Neural cell (in vitro differentiated cells): ENCODE results near the gene EN1. TPM values are rescaled to one million over a fixed set of nuclear protein-coding genes. Genes with fewer than 3 reads are reported as not detected.

ENCODE experiments used
- H2AFZ ChIP-seq: fragments of 200-600, 300-800 bp; sonication (generic), shearing (Covaris generic); 2 replicates; pipeline ENCODE4 v1.6.0; 2014; ENCODE audit warnings: low read depth, mild to moderate bottlenecking, antibody characterized with exemption, low read length, moderate library complexity
- H3F3A ChIP-seq: fragments of 200-600 bp; shearing (Covaris generic); 2 replicates; pipeline ENCODE4 v1.6.1; 2016; ENCODE audit warnings: mild to moderate bottlenecking, moderate library complexity, mixed read lengths, antibody characterized with exemption, low read length; ENCODE audit not compliant: insufficient read depth, poor library complexity, severe bottlenecking
- H3K27ac ChIP-seq: fragments of 200-600, 300-800 bp; sonication (generic), shearing (Covaris generic); 2 replicates; pipeline ENCODE4 v1.5.1; 2014; ENCODE audit warnings: mild to moderate bottlenecking, low read length, moderate library complexity
- H3K27me3 ChIP-seq: fragments of 300-800, 200-600 bp; sonication (generic), shearing (Covaris generic); 2 replicates; pipeline ENCODE4 v1.6.0; 2014; ENCODE audit warnings: mild to moderate bottlenecking, low read depth, low read length, moderate library complexity; ENCODE audit not compliant: insufficient read depth
- H3K36me3 ChIP-seq: fragments of 300-800, 200-600 bp; sonication (generic), shearing (Covaris generic); 2 replicates; pipeline ENCODE4 v1.5.1; 2014; ENCODE audit warnings: mild to moderate bottlenecking, antibody characterized with exemption, low read length, moderate library complexity; ENCODE audit not compliant: insufficient read depth
- H3K4me2 ChIP-seq: fragments of 300-800, 200-600 bp; sonication (generic), shearing (Covaris generic); 2 replicates; pipeline ENCODE4 v1.6.0; 2014; ENCODE audit warnings: mild to moderate bottlenecking, low read length
- H3K4me3 ChIP-seq: fragments of 300-800, 200-600 bp; sonication (generic), shearing (Covaris generic); 2 replicates; pipeline ENCODE4 v1.5.1; 2014; ENCODE audit warnings: mild to moderate bottlenecking, low read length, moderate library complexity
- H3K79me2 ChIP-seq: fragments of 200-600 bp; shearing (Covaris generic); replicated peaks from 2 replicates; pipeline ENCODE4 v1.6.0; 2014; ENCODE audit warnings: mild to moderate bottlenecking, low read length, moderate library complexity; ENCODE audit not compliant: insufficient read depth
- H3K9ac ChIP-seq: fragments of 300-800, 200-600 bp; sonication (generic), shearing (Covaris generic); 2 replicates; pipeline ENCODE4 v1.6.1; 2016; ENCODE audit warnings: mild to moderate bottlenecking, low read length, mixed read lengths
- H3K9me2 ChIP-seq: fragments of 200-600 bp; shearing (Covaris generic); 2 replicates; pipeline ENCODE4 v1.6.1; 2016; ENCODE audit warnings: mild to moderate bottlenecking, low read length, mixed read lengths; ENCODE audit not compliant: insufficient read depth
- H3K9me3 ChIP-seq: fragments of 200-600, 300-800 bp; sonication (generic), shearing (Covaris generic); 2 replicates; pipeline ENCODE4 v1.6.1; 2016; ENCODE audit warnings: mild to moderate bottlenecking, mixed run types, low read length, moderate library complexity, mixed read lengths
- H4K20me1 ChIP-seq: fragments of 200-600 bp; shearing (Covaris generic); 2 replicates; pipeline ENCODE4 v1.6.1; 2016; ENCODE audit warnings: mild to moderate bottlenecking, mixed run types; ENCODE audit not compliant: insufficient read depth
- EP300 ChIP-seq: fragments of 450-650 bp; conservative IDR thresholded peaks from 2 replicates; pipeline ENCODE4 v1.6.1; 2014; ENCODE audit warnings: antibody characterized with exemption, mild to moderate bottlenecking, moderate library complexity; ENCODE audit not compliant: poor library complexity, severe bottlenecking
- EZH2 ChIP-seq: fragments of 200-600, 300-800 bp; shearing (Covaris generic), sonication (generic); IDR thresholded peaks from 2 replicates; pipeline ENCODE4 v1.6.1; 2014; ENCODE audit warnings: antibody characterized with exemption, low read length, borderline replicate concordance, mild to moderate bottlenecking; ENCODE audit not compliant: insufficient read depth, poor library complexity, severe bottlenecking
- MXI1 ChIP-seq: fragments of 450-650 bp; conservative IDR thresholded peaks from 2 replicates; pipeline ENCODE4 v1.6.1; 2014; ENCODE audit warnings: antibody characterized with exemption, mild to moderate bottlenecking; ENCODE audit not compliant: poor library complexity, severe bottlenecking
- POLR2AphosphoS5 ChIP-seq: IDR thresholded peaks from 2 replicates; pipeline ENCODE4 v1.6.1; 2012
- RAD21 ChIP-seq: fragments of 450-650 bp; conservative IDR thresholded peaks from 2 replicates; pipeline ENCODE4 v1.6.1; 2014; ENCODE audit warnings: antibody characterized with exemption, mild to moderate bottlenecking, moderate library complexity
- SMC3 ChIP-seq: fragments of 450-650 bp; conservative IDR thresholded peaks from 2 replicates; pipeline ENCODE4 v1.6.1; 2014; ENCODE audit warnings: antibody characterized with exemption, mild to moderate bottlenecking, moderate library complexity; ENCODE audit not compliant: poor library complexity
- TAF1 ChIP-seq: IDR thresholded peaks from 2 replicates; pipeline ENCODE4 v1.6.1; 2012; ENCODE audit warnings: low read depth
- polyA plus RNA-seq: library from polyadenylated mRNA; depleted of rRNA; stranded (reverse); fragments of >200 nt; gene quantifications from 2 replicates; pipeline ENCODE4 v1.2.3, GENCODE V29; 2014
- TF ChIP-seq, protein P1 (sequence below): fragments of 450-650 bp; IDR thresholded peaks from 2 replicates; pipeline ENCODE4 v1.5.1; 2014; ENCODE audit warnings: antibody characterized with exemption, mild to moderate bottlenecking, moderate library complexity; ENCODE audit not compliant: poor library complexity, severe bottlenecking
- TF ChIP-seq, protein P2 (sequence below): IDR thresholded peaks from 2 replicates; pipeline ENCODE4 v1.6.1; 2012; ENCODE audit warnings: borderline replicate concordance

EN1 gene
- polyA plus RNA-seq, 1 donor from 2014 or later = not detected

DNA sequence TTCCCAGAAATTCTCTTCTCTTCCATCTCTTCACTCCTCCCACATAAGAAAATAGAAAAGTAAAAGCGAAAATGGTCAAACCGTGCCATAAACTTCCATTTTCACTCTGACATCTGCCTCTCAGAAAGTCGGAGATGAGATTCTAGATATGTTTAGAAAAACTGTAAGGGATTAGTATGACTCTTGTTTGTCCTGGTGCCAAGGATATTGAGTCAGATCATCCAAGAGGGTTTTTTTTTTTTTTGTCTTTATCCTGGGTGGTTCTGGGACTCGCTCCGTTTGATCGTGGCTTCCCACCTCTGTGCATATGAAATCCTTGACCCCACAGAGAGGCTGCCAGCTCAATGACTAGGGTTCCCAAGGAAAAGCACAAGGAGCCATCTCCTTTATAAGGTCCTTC is 17.3 kb downstream of the EN1 start:
- Histone ChIP-seq H3K4me2 (no peak overlapping the region), H3K9me3 (no peaks in the 10 kb centered on the region), H3K79me2 (no peaks in the 10 kb centered on the region), H3F3A (no peaks in the 10 kb centered on the region), H3K27me3 (peaks cover 99% of the 10 kb centered on the region), H3K4me3 (no peak overlapping the region), H3K27ac (no peak overlapping the region), H4K20me1 (no peaks in the 10 kb centered on the region), H3K9me2 (no peaks in the 10 kb centered on the region), H3K9ac (no peak overlapping the region), H3K36me3 (no peaks in the 10 kb centered on the region), H2AFZ (no peak overlapping the region)
- TF ChIP-seq, protein P1, sequence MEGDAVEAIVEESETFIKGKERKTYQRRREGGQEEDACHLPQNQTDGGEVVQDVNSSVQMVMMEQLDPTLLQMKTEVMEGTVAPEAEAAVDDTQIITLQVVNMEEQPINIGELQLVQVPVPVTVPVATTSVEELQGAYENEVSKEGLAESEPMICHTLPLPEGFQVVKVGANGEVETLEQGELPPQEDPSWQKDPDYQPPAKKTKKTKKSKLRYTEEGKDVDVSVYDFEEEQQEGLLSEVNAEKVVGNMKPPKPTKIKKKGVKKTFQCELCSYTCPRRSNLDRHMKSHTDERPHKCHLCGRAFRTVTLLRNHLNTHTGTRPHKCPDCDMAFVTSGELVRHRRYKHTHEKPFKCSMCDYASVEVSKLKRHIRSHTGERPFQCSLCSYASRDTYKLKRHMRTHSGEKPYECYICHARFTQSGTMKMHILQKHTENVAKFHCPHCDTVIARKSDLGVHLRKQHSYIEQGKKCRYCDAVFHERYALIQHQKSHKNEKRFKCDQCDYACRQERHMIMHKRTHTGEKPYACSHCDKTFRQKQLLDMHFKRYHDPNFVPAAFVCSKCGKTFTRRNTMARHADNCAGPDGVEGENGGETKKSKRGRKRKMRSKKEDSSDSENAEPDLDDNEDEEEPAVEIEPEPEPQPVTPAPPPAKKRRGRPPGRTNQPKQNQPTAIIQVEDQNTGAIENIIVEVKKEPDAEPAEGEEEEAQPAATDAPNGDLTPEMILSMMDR = no peak
- TF ChIP-seq, protein P2, sequence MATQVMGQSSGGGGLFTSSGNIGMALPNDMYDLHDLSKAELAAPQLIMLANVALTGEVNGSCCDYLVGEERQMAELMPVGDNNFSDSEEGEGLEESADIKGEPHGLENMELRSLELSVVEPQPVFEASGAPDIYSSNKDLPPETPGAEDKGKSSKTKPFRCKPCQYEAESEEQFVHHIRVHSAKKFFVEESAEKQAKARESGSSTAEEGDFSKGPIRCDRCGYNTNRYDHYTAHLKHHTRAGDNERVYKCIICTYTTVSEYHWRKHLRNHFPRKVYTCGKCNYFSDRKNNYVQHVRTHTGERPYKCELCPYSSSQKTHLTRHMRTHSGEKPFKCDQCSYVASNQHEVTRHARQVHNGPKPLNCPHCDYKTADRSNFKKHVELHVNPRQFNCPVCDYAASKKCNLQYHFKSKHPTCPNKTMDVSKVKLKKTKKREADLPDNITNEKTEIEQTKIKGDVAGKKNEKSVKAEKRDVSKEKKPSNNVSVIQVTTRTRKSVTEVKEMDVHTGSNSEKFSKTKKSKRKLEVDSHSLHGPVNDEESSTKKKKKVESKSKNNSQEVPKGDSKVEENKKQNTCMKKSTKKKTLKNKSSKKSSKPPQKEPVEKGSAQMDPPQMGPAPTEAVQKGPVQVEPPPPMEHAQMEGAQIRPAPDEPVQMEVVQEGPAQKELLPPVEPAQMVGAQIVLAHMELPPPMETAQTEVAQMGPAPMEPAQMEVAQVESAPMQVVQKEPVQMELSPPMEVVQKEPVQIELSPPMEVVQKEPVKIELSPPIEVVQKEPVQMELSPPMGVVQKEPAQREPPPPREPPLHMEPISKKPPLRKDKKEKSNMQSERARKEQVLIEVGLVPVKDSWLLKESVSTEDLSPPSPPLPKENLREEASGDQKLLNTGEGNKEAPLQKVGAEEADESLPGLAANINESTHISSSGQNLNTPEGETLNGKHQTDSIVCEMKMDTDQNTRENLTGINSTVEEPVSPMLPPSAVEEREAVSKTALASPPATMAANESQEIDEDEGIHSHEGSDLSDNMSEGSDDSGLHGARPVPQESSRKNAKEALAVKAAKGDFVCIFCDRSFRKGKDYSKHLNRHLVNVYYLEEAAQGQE = no peak
- no peak for TF ChIP-seq EP300
- no peak for TF ChIP-seq EZH2
- TF ChIP-seq TAF1 = no peak
- TF ChIP-seq SMC3 = no peak
- TF ChIP-seq RAD21 = no peak
- no peak for TF ChIP-seq POLR2AphosphoS5
- no peak for TF ChIP-seq MXI1

DNA sequence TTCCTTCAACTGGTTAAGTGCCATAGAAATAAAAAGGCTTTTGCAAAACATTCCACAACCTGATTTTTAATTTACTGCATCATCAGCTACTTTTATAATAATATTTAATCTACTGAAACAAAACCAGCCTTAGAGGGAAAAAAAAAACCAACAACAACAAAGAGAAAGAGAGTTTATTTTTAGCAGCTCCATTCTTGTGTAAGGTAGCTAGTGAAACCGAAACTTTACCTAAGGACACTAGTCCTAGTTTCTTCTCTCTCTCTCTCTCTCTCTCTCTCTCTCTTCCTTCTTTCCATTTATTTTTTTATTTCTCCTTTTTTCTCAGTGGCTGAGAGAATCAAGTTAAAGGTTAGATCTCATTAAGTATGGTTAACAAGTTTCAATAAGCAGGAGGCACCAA is 21.4 kb downstream of the EN1 start:
- Histone ChIP-seq H3K9ac (no peak overlapping the region), H3K9me3 (no peaks in the 10 kb centered on the region), H2AFZ (no peak overlapping the region), H3K4me3 (no peak overlapping the region), H3K4me2 (no peak overlapping the region), H3K79me2 (no peaks in the 10 kb centered on the region), H4K20me1 (no peaks in the 10 kb centered on the region), H3K27ac (no peak overlapping the region), H3F3A (no peaks in the 10 kb centered on the region), H3K27me3 (peaks cover 96% of the 10 kb centered on the region), H3K9me2 (no peaks in the 10 kb centered on the region), H3K36me3 (no peaks in the 10 kb centered on the region)
- TF ChIP-seq EZH2 (no peak), RAD21 (no peak), TAF1 (no peak), SMC3 (no peak), EP300 (no peak), POLR2AphosphoS5 (no peak), MXI1 (no peak)
- TF ChIP-seq, protein P2 = no peak
- TF ChIP-seq, protein P1 = no peak
